Activated gamma-delta T cell treated with Interleukin-2 at 50 U/mL for 16 hours (primary cell): ENCODE results near the gene FRMD6.
A peak's percentile ranks its signal among the peaks of the same experiment; 100 is the strongest.
"Not testable (repeated sequence)": the region's sequence is repeated elsewhere in the genome, so short reads cannot be mapped to it uniquely, and the experiment has no call there.

ENCODE experiments used
- DNase-seq: peaks from one replicate; pipeline ENCODE4 v3.0.0-alpha.2; 2020

Gene FRMD6

DNA sequence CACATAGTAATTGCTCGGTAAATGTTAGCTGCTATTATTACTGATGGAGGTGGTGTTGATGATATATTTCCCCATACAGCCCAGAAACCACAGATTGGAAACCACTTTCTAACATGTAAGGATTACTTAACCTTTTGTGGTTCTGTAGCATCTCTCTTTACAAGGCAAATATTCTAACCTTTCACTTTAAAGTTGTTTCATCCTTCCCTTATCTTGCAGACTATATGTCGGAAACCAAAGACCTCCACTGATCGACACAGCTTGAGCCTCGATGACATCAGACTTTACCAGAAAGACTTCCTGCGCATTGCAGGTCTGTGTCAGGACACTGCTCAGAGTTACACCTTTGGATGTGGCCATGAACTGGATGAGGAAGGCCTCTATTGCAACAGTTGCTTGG lies 75.8 kb downstream of the FRMD6 start:
- no peak for DNase-seq

DNA sequence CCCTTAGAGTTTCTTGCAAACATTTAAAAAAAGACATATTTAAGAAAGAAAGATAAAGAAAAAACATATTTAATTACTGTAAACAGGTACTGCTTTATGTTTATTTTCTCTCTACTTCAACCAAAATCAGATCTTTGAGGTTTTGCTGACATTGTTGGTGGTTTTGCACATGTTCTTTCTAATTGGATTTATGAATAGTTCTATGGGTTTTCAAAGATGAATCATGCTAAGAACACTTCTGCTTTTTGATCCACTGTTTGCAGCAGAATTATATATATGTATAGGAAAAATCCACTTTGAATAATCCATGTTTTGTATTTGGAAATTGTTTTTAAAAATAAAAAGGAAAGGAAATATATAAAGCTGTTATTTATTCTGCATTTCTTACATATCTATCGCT lies 78.4 kb downstream of the FRMD6 start:
- no peak for DNase-seq

DNA sequence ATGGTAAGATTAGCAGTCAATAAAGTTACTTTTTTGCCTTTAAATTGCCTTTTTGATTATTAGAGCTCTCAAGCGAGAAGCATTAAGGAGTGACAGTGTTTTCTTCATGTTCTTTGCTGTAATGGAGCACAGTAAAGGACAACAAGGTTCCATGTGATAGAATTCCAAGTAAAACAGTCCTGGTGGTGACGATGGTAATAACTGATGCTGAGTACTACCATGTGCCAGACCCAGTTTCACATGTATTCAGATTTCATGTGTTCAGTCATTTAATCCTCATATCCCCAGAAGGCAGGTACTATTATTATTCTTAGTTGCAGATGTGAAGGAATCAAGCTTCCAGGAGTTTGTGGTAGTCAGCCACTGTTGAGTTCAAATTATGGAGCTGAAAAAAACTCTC lies 79.0 kb downstream of the FRMD6 start:
- DNase-seq = no peak

DNA sequence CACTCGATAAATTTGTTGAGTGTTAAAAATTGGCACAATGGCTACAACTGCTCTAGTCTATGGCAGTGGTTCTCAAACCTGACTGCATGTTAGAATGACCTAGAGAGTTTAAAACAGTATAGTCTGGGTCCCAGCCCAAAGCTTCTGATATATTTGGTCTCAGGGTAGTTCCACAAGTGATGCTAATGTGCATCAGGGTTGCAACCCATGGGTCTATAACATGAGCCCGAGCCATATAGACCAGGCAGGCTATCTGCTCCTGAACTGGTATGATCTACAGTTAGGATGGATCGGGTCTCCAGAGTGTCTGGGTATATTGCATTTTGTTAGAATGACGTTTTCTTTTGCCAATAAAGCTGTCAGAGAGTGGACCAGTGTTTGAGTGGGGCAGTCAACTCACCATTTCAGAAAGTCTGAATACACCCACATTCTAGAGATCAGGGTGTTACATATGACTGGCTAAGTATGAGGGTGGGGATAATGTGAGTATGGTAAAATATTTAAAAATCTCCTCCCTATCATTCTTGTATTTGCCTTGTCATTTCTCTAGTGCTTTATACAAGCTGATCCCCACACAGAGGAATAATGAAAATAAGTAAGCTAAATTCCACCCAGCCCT lies 80.9 kb downstream of the FRMD6 start:
- no peak for DNase-seq

DNA sequence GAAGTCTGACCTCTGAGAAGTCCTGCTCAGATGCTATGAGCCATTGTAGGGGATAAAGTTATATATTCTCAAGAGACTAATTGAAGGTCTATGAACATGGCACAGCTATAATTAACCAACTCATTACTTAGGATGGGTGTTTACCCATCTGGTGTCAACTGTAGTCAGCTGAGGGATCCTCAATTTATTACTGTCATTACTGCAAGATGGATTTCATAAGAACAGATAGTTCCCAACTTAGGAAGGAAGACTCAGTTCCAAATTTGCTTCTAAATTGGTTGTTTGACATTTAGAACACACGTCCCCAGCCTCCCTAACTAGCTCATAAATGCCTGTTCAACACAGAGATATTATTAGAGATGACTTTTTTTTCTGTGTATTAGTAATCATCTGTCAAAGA lies 81.4 kb downstream of the FRMD6 start:
- no peak for DNase-seq

DNA sequence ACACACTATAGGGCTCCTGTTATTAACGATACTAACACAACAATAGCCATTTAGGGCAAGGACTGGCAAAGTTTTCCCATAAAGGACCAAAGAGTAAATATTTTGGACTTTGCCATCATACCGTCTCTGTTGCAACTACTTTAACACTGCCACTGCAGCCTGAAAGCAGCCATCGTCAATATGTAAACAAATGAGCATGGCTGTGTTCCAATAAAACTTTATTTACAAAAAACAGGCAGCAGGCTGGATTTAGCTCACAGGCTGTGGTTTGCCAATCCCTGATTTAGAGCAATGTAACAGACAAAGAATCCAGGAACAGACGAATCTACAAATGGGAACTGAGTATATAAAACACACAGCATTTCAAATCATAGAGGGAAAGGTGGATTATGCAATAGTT lies 84.1 kb downstream of the FRMD6 start:
- no peak for DNase-seq

DNA sequence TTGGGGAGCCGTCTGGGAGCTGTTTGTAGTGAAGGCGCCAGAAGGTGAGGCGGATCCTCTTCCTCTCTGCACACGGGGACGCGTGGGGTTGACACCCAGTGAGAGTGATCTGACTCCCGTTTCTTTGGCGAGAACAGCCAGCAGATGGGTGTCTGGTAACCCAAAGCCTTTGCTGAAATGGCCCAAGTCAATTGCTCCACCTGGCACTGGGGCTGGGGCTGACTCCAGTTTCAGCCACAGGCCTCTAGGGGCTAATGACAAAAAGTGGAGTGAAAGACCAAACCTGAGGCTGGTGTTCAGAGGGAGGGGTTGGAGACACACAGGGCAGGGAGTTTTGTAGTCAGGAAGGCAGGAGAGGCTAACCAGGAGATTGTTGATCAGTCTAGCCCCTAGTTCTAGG lies 87.0 kb downstream of the FRMD6 start:
- DNase-seq = no peak

DNA sequence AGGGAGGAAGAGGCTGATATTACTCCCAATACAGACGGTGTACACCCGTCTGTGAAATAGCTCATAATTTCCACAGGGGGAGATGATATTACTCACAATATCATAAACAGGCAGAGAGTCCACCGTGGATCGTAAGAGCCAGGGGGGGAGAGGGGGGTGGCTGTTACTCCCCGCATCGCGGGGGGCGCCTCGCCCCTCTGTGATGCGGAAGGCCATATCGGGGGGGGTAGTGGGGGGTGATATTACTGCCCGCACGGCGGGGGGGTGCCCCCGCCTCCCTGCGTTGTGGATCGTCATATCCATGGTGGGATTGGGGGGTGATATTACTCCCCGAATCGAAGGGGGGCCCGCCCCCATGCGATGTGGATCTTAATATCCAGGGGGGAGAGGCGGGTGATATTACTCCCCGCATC lies 91.9 kb downstream of the FRMD6 start:
- DNase-seq = no peak

DNA sequence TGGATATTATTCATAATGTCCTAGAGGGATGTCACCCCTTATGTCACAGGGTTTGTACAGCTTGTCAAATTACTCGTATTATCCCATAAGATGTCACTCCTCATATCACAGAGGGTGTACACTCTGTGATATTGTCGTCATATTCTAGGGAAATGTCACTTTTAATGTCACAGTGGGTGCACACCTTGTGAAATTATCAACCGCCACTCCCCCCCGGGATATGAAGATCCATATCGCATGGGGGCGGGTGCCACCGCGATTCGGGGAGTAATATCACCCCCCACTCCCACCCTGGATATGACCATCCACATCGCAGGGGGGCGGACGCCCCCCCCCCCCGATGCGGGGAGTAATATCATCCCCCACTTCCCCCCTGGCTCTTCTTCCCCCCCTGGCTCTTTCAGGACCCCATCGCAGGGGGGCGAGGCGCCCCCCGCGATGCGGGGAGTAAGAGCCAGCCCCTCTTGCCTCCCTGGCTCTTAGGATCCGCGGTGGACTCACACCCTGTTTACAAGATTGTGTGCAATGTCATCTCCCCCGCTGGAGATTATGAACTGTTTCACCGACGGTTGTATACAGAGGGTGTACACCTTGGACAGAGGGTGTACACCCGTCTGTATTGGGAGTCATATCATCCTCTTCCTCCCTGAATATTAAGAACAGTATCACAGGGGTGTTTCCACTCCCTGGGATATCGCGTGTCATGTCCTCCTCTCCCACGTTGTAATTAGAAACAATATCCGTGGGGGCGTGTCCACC lies 92.8 kb downstream of the FRMD6 start:
- no peak for DNase-seq

DNA sequence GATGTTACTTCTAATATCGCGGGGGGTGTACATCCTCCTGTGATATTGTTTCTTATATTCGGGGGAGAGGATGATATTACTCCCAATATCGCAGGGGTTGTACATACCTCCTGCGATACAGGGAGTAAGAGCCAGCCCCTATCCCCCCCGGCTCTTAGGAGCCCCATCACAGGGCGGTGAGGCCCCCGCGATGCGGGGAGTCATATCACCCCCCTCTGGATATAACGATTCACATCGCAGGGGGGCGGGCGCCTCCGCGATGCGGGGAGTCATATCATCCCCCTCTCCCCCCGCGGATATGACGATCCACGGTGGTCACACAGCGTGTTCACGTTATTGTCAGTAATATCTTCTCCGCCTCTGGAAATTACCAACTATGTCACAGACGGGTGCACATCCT lies 95.1 kb downstream of the FRMD6 start:
- DNase-seq = not testable (repeated sequence)

DNA sequence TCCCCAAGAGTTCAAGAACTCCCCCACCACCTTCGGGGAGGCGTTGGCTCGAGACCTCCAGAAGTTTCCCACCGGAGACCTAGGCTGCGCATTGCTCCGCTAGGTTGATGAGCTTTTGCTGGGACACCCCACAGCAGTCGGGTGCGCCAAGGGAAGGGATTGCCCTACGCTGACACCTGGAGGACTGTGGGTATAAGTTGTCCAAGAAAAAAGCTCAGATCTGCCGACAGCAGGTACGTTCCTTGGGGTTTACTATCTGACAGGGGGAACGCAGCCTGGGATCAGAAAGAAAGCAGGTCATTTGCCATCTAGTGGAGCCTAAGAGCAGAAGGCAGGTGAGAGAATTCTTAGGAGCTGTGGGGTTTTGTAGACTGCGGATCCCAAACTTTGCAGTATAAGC lies 98.8 kb downstream of the FRMD6 start:
- DNase-seq = no peak

DNA sequence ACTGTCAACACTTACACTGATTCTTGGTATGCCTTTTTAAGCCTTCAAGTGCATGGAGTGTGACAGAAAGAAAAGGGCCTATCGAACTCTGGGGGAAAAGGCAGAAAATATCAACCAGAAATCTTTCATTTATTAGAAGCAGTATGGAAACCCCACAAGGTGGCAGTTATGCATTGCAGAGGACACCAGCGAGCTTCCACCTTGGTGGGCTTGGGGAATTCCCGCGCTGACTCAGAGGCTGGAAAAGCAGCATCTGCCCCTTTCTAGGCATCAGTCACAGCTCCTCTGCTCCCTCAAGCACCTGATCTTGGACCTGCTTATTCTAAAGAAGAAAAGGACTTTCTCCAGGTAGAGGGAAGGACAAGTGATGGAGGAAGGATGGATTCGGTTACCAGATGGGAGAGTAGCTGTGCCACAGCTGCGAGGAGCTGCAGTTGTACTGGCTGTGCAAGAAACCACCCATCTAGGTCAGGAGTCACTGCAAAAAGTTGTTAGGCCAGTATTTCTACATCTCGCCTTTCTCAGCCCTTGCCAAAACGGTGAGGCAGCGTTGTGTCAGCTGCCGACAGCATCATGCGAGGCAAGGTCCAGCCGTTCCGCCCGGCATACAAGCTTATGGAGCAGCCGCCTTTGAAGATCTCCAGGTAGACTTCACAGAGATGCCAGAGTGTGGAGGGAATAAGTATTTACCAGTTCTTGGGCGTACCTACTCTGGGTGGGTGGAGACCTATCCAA lies 100.1 kb downstream of the FRMD6 start:
- DNase-seq = not testable (repeated sequence)

DNA sequence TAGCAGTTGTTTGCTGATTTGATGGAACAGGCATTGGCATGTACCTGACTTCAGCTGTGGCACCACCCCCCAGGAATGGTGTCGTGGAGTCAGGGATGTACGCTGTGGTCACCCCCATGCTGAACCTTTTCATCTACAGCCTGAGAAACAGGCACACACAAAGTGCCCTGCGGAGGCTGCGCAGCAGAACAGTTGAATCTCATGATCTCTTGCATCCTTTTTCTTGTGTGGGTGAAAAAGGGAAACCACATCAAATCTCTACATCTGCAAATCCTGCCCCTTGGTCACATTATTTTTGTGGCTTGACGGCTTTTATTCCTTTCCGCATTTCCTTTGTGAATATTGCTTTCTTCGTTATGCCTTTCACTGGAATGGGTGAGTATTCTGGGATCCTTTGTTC lies 106.0 kb downstream of the FRMD6 start:
- not testable (repeated sequence) for DNase-seq

DNA sequence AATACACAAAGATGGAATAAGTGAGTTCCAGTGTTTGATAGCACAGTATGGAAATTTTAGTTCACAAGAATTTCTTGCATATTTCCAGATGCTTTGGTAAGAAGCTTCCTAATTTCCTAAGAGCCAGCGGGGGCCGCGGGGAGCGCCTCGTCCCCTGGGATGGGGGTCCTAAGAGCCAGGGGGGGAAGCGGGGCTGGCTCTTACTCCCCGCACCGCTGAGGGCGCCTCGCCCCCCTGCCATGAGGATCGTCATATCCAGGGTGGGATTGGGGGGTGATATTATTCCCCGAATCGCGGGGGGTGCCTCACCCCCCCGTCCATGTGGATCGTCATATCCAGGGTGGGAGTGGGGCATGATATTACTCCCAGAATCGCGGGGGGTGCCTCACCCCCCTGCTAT lies 108.2 kb downstream of the FRMD6 start:
- no peak for DNase-seq

DNA sequence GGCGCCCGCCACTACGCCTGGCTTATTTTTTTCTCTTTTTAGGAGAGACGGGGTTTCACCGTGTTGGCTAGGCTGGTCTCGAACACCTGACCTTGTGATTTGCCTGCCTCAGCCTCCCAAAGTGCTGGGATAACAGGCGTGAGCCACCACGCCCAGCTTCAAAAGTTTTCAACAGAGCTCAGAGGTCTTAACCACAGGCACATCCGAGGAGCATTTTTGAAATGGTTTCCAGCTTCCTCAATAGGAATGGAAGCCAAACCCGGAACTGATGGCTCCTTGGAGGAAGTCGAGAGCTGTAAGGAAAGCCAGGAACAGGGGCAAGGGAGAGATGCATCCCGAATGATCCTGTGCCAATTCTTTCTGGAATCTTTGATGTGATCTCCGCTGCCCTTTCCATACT lies 114.0 kb downstream of the FRMD6 start:
- not testable (repeated sequence) for DNase-seq

DNA sequence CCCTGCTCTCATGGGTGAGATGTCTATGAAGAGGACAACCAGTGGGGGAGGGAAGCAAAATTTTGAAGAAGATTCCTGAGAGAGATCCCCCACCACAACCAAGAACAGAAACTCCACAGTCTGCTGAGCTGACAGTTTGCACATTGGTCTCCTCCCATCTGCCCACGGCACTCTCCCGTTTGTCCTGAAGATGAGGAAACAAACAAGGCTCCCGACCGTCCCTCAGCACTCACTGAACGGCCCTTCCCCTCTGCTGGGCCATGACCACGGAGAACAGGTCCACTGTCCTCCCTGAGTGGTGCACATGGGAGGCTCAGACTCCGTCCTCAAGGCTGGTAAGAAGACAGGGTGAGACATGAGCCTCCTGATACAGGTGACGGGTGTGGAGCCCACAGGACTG lies 114.9 kb downstream of the FRMD6 start:
- DNase-seq = not testable (repeated sequence)

DNA sequence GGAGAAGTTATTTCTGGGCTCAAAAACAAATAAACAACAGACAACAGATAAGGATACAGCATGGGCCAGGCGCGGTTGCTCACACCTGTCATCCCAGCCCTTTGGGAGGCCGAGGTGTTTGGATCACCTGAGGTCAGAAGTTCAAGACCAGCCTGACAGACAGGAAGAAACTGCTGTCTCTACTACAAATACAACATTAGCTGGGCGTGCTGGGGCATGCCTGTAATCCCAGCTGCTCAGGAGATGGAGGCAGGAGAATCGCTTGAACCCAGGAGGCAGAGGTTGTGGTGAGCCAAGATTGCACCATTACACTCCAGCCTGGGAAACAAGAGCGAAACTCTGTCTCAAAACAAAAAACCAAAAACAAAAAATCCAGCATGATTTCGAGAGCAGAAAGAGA lies 117.6 kb downstream of the FRMD6 start:
- DNase-seq = not testable (repeated sequence)

DNA sequence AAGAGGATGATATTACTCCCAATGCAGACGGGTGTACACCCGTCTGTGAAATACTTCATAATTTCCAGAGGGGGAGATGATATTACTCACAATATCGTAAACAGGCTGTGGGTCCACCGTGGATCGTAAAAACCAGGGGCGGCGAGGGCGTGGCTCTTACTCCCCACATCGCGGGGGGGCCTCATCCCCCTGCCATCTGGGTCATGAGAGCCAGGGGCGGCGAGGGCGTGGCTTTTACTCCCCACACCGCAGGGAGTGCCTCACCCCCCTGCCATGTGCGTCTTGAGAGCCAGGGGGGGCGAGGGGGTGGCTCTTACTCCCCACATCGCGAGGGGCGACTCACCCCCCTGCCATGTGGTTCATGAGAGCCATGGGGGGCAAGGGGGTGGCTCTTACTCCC lies 122.5 kb downstream of the FRMD6 start:
- no peak for DNase-seq

DNA sequence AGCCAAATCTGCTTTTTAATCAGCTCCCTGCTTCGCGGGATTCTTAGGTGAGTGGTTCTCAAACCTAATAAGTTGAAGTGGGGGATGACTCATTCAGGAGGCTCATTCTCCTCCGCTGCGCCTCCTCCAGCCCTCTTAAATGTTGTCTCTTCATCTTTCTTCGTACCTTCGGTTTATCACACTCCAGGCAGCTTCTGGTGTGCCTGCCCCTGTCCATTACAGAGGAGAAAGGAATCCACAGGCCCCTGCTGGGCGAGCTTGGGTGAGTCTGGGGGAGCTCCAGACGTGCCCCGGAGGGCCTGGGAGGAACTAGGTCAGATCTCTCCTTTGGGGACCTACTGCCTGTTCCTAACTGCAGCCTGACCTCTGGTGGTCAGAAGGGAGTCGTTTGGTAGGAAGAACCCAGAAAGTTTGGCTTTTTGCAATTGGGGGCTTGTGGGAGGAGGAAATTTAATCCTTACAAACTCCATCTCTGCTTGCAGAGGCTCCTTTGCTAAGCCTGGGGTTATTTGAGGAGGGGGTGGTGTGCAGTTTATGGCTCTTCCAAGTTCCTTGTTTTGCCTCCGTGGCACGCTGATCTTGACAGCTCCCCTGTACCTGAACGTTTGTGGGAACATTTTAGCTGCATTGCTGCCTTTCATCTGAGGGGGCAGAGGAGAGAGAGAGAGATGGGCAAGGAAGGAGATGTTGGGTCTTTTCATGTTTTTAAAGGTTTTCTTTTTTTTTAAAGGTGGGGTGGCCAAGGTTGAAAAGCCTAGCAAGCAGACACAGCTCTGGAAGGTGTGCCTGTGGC lies 124.6 kb downstream of the FRMD6 start:
- DNase-seq = peak; percentile 20

DNA sequence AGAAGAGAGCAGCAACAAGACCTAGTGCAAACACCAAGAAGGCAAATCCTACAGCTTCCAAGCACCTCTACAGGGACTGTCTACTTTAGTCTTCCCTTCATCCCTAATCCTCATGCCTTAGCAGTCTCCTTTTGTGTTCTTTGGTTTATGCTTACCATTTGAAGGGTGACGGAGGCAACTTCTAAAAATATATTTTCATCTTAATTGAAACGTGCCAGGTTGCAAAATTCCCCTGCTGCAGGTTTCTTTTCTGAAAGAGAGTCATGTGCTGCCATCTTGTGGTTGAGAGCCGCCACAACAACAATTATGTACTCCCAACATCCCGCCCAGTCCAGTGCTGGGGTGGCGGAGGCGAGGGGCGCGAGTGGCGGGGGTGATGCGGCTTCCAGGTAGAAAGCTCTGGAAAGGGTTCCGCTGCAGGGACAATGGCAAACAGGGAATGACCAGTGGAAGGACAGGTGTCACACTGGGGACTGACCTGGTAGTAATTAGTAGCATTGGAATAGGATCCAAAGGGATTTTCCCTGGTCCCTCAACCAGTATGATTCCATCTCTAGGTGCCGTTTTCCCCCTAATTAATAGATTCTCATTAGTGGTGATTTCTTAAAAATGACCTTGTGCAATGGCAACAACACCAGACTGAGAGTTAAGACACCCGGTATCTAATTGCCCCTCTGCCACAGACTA lies 128.4 kb downstream of the FRMD6 start:
- DNase-seq = peak; percentile 70
